BE2C (cell line): Measurements from ENCODE around the gene DHX30.

Source experiments
- DNase-seq: peaks from one replicate; pipeline ENCODE4 v3.0.0-alpha.2; 2020
- H3K27me3 ChIP-seq: fragments of 250-450 bp; sonication (Bioruptor Pico); 2 replicates; pipeline ENCODE4 v1.5.1; 2020; ENCODE audit warnings: mild to moderate bottlenecking
- H3K36me3 ChIP-seq: fragments of 250-450 bp; sonication (Bioruptor Pico); 2 replicates; pipeline ENCODE4 v1.5.1; 2020; ENCODE audit warnings: mild to moderate bottlenecking
- H3K4me1 ChIP-seq: fragments of 250-450 bp; sonication (Bioruptor Pico); 2 replicates; pipeline ENCODE4 v1.5.1; 2020
- H3K4me3 ChIP-seq: 2 replicates; pipeline ENCODE4 v1.5.1; 2011; ENCODE audit warnings: low read depth, low read length
- H3K9me3 ChIP-seq: fragments of 250-450 bp; sonication (Bioruptor Pico); 2 replicates; pipeline ENCODE4 v1.5.1; 2020
- CTCF ChIP-seq: IDR thresholded peaks from 2 replicates; pipeline ENCODE4 v1.5.1; 2012; ENCODE audit warnings: mild to moderate bottlenecking, low read depth, low read length

Gene DHX30

GRCh38 chr3:47782446-47783308 is 20.3 kb upstream of the DHX30 start:
- TF ChIP-seq CTCF, result no peak
- DNase-seq, result no peak
- peak overlapping the region; percentile 70 for H3K4me3 ChIP-seq
- no peaks in the 10 kb centered on the region for H3K9me3 ChIP-seq
- no peaks in the 10 kb centered on the region for H3K4me1 ChIP-seq
- peaks cover 7% of the 10 kb centered on the region for H3K36me3 ChIP-seq
- no peaks in the 10 kb centered on the region for H3K27me3 ChIP-seq

GRCh38 chr3:47783673-47784072 is 19.3 kb upstream of the DHX30 start:
- DNase-seq, result no peak
- Histone ChIP-seq H3K9me3 (no peaks in the 10 kb centered on the region), H3K27me3 (no peaks in the 10 kb centered on the region), H3K4me1 (no peaks in the 10 kb centered on the region), H3K4me3 (no peak overlapping the region), H3K36me3 (peaks cover 7% of the 10 kb centered on the region)
- TF ChIP-seq CTCF, result no peak

- no peaks in the 10 kb centered on the region for H3K4me1 ChIP-seq
- H3K4me3 ChIP-seq, result no peak overlapping the region
- DNase-seq, result no peak
- H3K9me3 ChIP-seq, result no peaks in the 10 kb centered on the region
- TF ChIP-seq CTCF, result no peak
- no peaks in the 10 kb centered on the region for H3K27me3 ChIP-seq
- H3K36me3 ChIP-seq, result no peaks in the 10 kb centered on the region
These were observed 11.6 kb upstream of the DHX30 start for GRCh38 chr3:47791193-47791855.

GRCh38 chr3:47792699-47793098 is 10.2 kb upstream of the DHX30 start:
- H3K36me3 ChIP-seq, result no peaks in the 10 kb centered on the region
- no peaks in the 10 kb centered on the region for H3K27me3 ChIP-seq
- H3K4me3 ChIP-seq, result no peak overlapping the region
- H3K4me1 ChIP-seq, result no peaks in the 10 kb centered on the region
- no peaks in the 10 kb centered on the region for H3K9me3 ChIP-seq
- no peak for TF ChIP-seq CTCF
- no peak for DNase-seq

- Histone ChIP-seq H3K9me3 (no peaks in the 10 kb centered on the region), H3K4me1 (no peaks in the 10 kb centered on the region), H3K36me3 (no peaks in the 10 kb centered on the region), H3K27me3 (no peaks in the 10 kb centered on the region), H3K4me3 (no peak overlapping the region)
- no peak for TF ChIP-seq CTCF
- no peak for DNase-seq
These were observed 8.4 kb upstream of the DHX30 start for GRCh38 chr3:47794544-47794943.

- no peak for DNase-seq
- no peaks in the 10 kb centered on the region for H3K27me3 ChIP-seq
- no peak overlapping the region for H3K4me3 ChIP-seq
- no peaks in the 10 kb centered on the region for H3K36me3 ChIP-seq
- H3K4me1 ChIP-seq, result no peaks in the 10 kb centered on the region
- TF ChIP-seq CTCF, result 0 out of 2 replicates have a peak, but pooled peaks have one; percentile 32
- H3K9me3 ChIP-seq, result no peaks in the 10 kb centered on the region
These were observed 3.2 kb upstream of the DHX30 start for GRCh38 chr3:47799733-47800132.
